CD14-positive monocyte (primary cell): Measurements from ENCODE around the gene RGMB. TPM values are rescaled to one million over a fixed set of nuclear protein-coding genes. Genes with fewer than 3 reads are reported as not detected.

ENCODE experiments used
- DNase-seq, 3 donors: peaks; one replicate each; pipeline ENCODE4 v3.0.0-alpha.2; 2011 to 2022
- H2AFZ ChIP-seq: 2 replicates; pipeline ENCODE4 v1.6.0; 2012; ENCODE audit warnings: mild to moderate bottlenecking, low read depth, low read length, inconsistent platforms; ENCODE audit not compliant: insufficient read depth, poor library complexity, severe bottlenecking
- H3K27ac ChIP-seq, 2 donors: 1 replicate in 1 of 2; 2 replicates in 1 of 2; pipeline ENCODE4 v1.5.1; 2012 to 2013; ENCODE audit warnings: low read length in 2 of 2, control low read depth in 1 of 2, inconsistent platforms in 1 of 2, low read depth in 1 of 2, mild to moderate bottlenecking in 1 of 2
- H3K27me3 ChIP-seq, 2 donors: one replicate each; pipeline versions ENCODE4 v1.6.0 to v1.6.1; 2011 to 2013; ENCODE audit warnings: low read length in 2 of 2; ENCODE audit not compliant: control insufficient read depth in 2 of 2, insufficient read depth in 2 of 2
- H3K36me3 ChIP-seq, 2 donors: replicated peaks in 1 of 2; 1 replicate in 1 of 2; 2 replicates in 1 of 2; pipeline versions ENCODE4 v1.5.1 to v1.6.1; 2012 to 2013; ENCODE audit warnings: low read length in 2 of 2, control low read depth in 1 of 2, inconsistent platforms in 1 of 2, mild to moderate bottlenecking in 1 of 2; ENCODE audit not compliant: insufficient read depth in 2 of 2, control insufficient read depth in 1 of 2
- H3K4me1 ChIP-seq, 2 donors: 1 replicate in 1 of 2; 2 replicates in 1 of 2; pipeline versions ENCODE4 v1.5.1 to v1.6.1; 2012 to 2013; ENCODE audit warnings: low read length in 2 of 2, control low read depth in 1 of 2, inconsistent platforms in 1 of 2, mild to moderate bottlenecking in 1 of 2, moderate library complexity in 1 of 2; ENCODE audit not compliant: insufficient read depth in 2 of 2, control insufficient read depth in 1 of 2
- H3K4me2 ChIP-seq: replicated peaks from 2 replicates; pipeline ENCODE3; 2012; ENCODE audit warnings: low read length, moderate library complexity, mild to moderate bottlenecking; ENCODE audit not compliant: poor library complexity, severe bottlenecking; ENCODE audit errors: extremely low read depth
- H3K4me3 ChIP-seq, 3 experiments: fragments of 200-600 bp in 1 of 3; sonication (generic) in 1 of 3; replicated peaks in 1 of 3; 1 replicate in 2 of 3; 2 replicates in 1 of 3; pipeline ENCODE4 v1.5.1; 2011 to 2013; ENCODE audit warnings: low read length in 3 of 3, mild to moderate bottlenecking in 3 of 3, control low read depth in 2 of 3, low read depth in 2 of 3, inconsistent platforms in 1 of 3, moderate library complexity in 1 of 3
- H3K79me2 ChIP-seq: 2 replicates; pipeline ENCODE4 v1.6.0; 2012; ENCODE audit warnings: mild to moderate bottlenecking, control low read depth, inconsistent platforms, low read length, moderate library complexity; ENCODE audit not compliant: insufficient read depth
- H3K9ac ChIP-seq: 2 replicates; pipeline ENCODE4 v1.6.0; 2017; ENCODE audit warnings: low read length, mild to moderate bottlenecking; ENCODE audit not compliant: insufficient read depth, poor library complexity, severe bottlenecking
- H3K9me3 ChIP-seq, 2 donors: replicated peaks in 1 of 2; 1 replicate in 1 of 2; 2 replicates in 1 of 2; pipeline versions ENCODE4 v1.5.1 to v1.6.1; 2012 to 2013; ENCODE audit warnings: low read length in 2 of 2, control low read depth in 1 of 2; ENCODE audit not compliant: control insufficient read depth in 1 of 2, insufficient read depth in 1 of 2
- H4K20me1 ChIP-seq: 2 replicates; pipeline ENCODE4 v1.6.0; 2012; ENCODE audit warnings: mild to moderate bottlenecking, low read length, control low read depth, moderate library complexity; ENCODE audit not compliant: insufficient read depth
- H3K27ac Mint-ChIP-seq, 7 donors: one replicate each; pipeline ENCODE4 v1.8.0; 2020; ENCODE audit warnings: mild to moderate bottlenecking in 7 of 7, mixed read lengths in 7 of 7, moderate library complexity in 6 of 7, inconsistent platforms in 2 of 7
- H3K27me3 Mint-ChIP-seq, 3 donors: one replicate each; pipeline ENCODE4 v1.8.0; 2021 to 2022; ENCODE audit warnings: low read depth in 3 of 3, mild to moderate bottlenecking in 3 of 3, mixed read lengths in 3 of 3, moderate library complexity in 3 of 3, inconsistent platforms in 1 of 3
- H3K36me3 Mint-ChIP-seq, 2 donors: one replicate each; pipeline ENCODE4 v1.8.0; 2020; ENCODE audit warnings: mixed read lengths in 2 of 2, inconsistent platforms in 1 of 2, mild to moderate bottlenecking in 1 of 2
- H3K4me1 Mint-ChIP-seq: one replicate; pipeline ENCODE4 v1.8.0; 2020; ENCODE audit warnings: mild to moderate bottlenecking, mixed read lengths
- H3K4me3 Mint-ChIP-seq, 2 donors: one replicate each; pipeline ENCODE4 v1.8.0; 2020; ENCODE audit warnings: mild to moderate bottlenecking in 2 of 2, mixed read lengths in 2 of 2, moderate library complexity in 1 of 2
- H3K9me3 Mint-ChIP-seq, 7 donors: one replicate each; pipeline ENCODE4 v1.8.0; 2020 to 2022; ENCODE audit warnings: mixed read lengths in 7 of 7, mild to moderate bottlenecking in 6 of 7, moderate library complexity in 6 of 7, inconsistent platforms in 2 of 7
- WGBS: methylation state at CpG from one replicate; pipeline ENCODE4 v1.1.5; 2013; ENCODE audit warnings: missing lambda C conversion rate; ENCODE audit not compliant: insufficient coverage; 5-methylcytosine and 5-hydroxymethylcytosine counted together
- intact Hi-C, 2 donors: fragments of 100-400 bp; cut with micrococcal nuclease; formaldehyde crosslinking; loops; one replicate each; pipeline versions ENCODE4 v1.15.0 to v1.15.1; 2023
- polyA plus RNA-seq, 3 donors: library from polyadenylated mRNA; depleted of rRNA in 1 of 3; unstranded in 2 of 3; stranded (reverse) in 1 of 3; fragments of 300-500 nt in 2 of 3; fragments of >200 nt in 1 of 3; fragmentation: Illumina TruSeq in 2 of 3; gene quantifications; 1 replicate in 2 of 3; 2 replicates in 1 of 3; pipeline ENCODE4 v1.2.3, GENCODE V29; 2012 to 2021
- TF ChIP-seq, protein P1 (sequence below): fragments of 200-600 bp; IDR thresholded peaks from one replicate; pipeline ENCODE4 v1.8.0; 2022; ENCODE audit warnings: antibody characterized with exemption, mild to moderate bottlenecking

RGMB gene
- polyA plus RNA-seq, 3 donors, result 0.12 to 0.17 TPM; not detected in 1

DNA sequence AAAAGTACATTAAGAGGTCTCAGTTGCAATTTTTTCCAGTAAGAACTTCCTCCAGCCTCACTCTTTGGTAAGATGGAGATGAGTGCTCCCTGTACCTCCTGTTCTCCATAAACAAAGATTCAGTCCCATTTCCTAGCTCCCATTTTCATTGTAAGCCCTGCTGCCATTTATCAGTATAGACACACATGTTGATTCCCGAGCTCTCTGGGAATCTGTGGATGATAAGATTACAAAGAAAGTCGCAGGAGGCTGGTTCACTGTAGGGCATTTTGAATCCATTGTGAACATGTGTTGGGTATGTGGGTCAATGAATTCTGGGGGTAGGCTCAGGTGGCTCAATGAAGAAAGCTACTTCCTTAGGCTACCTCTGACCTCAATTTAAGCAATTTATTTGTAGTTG is 36.7 kb downstream of the RGMB start:
- Histone ChIP-seq H2AFZ (no peak overlapping the region), H3K79me2 (no peaks in the 10 kb centered on the region), H3K36me3 (no peaks in the 10 kb centered on the region), H3K9me3 (peaks cover 6 to 13% of the 10 kb centered on the region in 2 donors), H3K9ac (no peak overlapping the region), H3K4me3 (no peak overlapping the region), H3K4me2 (no peak overlapping the region), H4K20me1 (no peaks in the 10 kb centered on the region), H3K27me3 (peaks cover 0 to 2% of the 10 kb centered on the region in 2 donors), H3K4me1 (no peaks in the 10 kb centered on the region), H3K27ac (no peak overlapping the region)
- DNase-seq, result no peak
- TF ChIP-seq, protein P1, sequence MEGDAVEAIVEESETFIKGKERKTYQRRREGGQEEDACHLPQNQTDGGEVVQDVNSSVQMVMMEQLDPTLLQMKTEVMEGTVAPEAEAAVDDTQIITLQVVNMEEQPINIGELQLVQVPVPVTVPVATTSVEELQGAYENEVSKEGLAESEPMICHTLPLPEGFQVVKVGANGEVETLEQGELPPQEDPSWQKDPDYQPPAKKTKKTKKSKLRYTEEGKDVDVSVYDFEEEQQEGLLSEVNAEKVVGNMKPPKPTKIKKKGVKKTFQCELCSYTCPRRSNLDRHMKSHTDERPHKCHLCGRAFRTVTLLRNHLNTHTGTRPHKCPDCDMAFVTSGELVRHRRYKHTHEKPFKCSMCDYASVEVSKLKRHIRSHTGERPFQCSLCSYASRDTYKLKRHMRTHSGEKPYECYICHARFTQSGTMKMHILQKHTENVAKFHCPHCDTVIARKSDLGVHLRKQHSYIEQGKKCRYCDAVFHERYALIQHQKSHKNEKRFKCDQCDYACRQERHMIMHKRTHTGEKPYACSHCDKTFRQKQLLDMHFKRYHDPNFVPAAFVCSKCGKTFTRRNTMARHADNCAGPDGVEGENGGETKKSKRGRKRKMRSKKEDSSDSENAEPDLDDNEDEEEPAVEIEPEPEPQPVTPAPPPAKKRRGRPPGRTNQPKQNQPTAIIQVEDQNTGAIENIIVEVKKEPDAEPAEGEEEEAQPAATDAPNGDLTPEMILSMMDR, result no peak
- no peak overlapping the region for H3K27ac Mint-ChIP-seq
- no peak overlapping the region for H3K4me3 Mint-ChIP-seq
- intact Hi-C loops, result no loop called here
- peaks cover 11 to 27% (median 21%) of the 10 kb centered on the region in 7 donors for H3K9me3 Mint-ChIP-seq
- peaks cover 0 to 2% of the 10 kb centered on the region in 2 donors for H3K36me3 Mint-ChIP-seq
- no peaks in the 10 kb centered on the region for H3K4me1 Mint-ChIP-seq
- WGBS, result 80% methylated on average over 1 of the region's 2 CpGs
- H3K27me3 Mint-ChIP-seq, result peaks cover 0 to 12% (median 4%) of the 10 kb centered on the region in 3 donors

DNA sequence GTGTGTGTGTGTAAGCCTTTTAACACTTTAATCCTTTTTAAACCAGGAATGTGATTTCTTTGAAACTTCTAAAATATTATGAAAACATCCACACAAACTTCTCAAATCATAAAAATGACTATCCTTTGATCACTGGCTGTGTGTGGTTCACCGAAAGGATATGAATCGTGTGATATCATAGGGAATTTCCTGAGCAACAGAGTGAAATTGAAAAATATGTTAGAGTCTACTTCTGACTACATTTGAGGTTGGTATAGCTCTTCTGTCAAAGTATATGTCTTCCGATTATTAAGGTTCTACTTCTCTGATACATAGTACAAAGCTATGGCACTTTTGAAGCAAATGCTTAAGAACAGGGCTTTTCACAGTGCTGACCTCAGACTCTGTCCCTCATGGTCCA is 40.3 kb downstream of the RGMB start:
- Histone ChIP-seq H2AFZ (no peak overlapping the region), H3K4me3 (no peak overlapping the region), H3K4me2 (no peak overlapping the region), H3K9me3 (no peaks in the 10 kb centered on the region), H3K27me3 (no peaks in the 10 kb centered on the region), H3K79me2 (no peaks in the 10 kb centered on the region), H3K36me3 (no peaks in the 10 kb centered on the region), H3K9ac (no peak overlapping the region), H3K4me1 (no peaks in the 10 kb centered on the region), H3K27ac (no peak overlapping the region), H4K20me1 (no peaks in the 10 kb centered on the region)
- no peaks in the 10 kb centered on the region for H3K4me1 Mint-ChIP-seq
- no peaks in the 10 kb centered on the region for H3K36me3 Mint-ChIP-seq
- DNase-seq, result no peak
- H3K27ac Mint-ChIP-seq, result no peak overlapping the region
- peaks cover 0 to 4% (median 0%) of the 10 kb centered on the region in 7 donors for H3K9me3 Mint-ChIP-seq
- WGBS, result no CpG with 5 or more reads among the region's 3 CpGs
- no peak overlapping the region for H3K4me3 Mint-ChIP-seq
- intact Hi-C loops, result no loop called here
- peaks cover 0 to 10% (median 8%) of the 10 kb centered on the region in 3 donors for H3K27me3 Mint-ChIP-seq
- TF ChIP-seq, protein P1, result no peak
